ENCODE data around the gene KCNJ15.

KCNJ15 gene

GRCh38 chr21:38297194-38297631 lies 40.4 kb downstream of the KCNJ15 start:
- no peak for DNase-seq (ENCODE audit: low read depth in 2 of 2, low spot score in 1 of 2)

DNA sequence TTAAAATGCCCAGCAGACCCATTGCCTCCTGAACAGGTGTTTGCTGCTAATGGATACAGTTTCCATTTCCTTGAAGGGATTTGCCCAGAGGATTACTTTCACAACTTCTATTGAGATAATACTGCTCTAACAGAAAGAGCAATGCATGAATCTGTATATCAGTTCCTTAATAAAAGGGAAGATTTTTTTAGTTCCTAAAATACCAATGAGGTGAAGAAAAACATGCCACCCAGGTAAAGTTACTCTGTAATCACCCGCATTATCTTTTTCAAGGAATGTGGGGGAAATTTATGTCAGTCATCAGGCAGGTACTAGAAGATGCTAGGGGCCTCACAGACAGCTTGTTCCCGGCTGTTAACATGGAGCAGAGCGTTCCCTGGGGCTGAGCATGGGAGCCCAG lies 41.1 kb downstream of the KCNJ15 start:
- no peak for DNase-seq (ENCODE audit: low read depth in 2 of 2, low spot score in 1 of 2)

- DNase-seq (ENCODE audit: low read depth in 2 of 2, low spot score in 1 of 2): no peak
These were observed 42.0 kb downstream of the KCNJ15 start for GRCh38 chr21:38298832-38299231.

DNA sequence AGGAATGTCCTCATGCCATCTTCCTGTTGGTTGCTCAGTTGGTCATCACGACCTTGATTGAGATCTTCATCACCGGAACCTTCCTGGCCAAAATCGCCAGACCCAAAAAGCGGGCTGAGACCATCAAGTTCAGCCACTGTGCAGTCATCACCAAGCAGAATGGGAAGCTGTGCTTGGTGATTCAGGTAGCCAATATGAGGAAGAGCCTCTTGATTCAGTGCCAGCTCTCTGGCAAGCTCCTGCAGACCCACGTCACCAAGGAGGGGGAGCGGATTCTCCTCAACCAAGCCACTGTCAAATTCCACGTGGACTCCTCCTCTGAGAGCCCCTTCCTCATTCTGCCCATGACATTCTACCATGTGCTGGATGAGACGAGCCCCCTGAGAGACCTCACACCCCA lies 42.9 kb downstream of the KCNJ15 start:
- no peak for DNase-seq (ENCODE audit: low read depth in 2 of 2, low spot score in 1 of 2)

DNA sequence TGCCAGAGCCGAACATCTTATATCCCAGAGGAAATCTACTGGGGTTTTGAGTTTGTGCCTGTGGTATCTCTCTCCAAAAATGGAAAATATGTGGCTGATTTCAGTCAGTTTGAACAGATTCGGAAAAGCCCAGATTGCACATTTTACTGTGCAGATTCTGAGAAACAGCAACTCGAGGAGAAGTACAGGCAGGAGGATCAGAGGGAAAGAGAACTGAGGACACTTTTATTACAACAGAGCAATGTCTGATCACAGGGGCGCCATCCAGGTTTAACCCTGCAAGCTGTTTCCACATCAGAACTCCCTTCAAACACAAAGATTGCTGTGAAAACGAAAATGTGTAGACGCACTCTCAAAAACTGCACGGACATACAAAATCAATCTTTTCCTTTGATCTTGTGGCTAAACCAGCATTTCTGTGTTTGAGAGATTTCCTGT lies 43.4 kb downstream of the KCNJ15 start:
- no peak for DNase-seq (ENCODE audit: low read depth in 2 of 2, low spot score in 1 of 2)

GRCh38 chr21:38301321-38302214 lies 44.8 kb downstream of the KCNJ15 start:
- DNase-seq (ENCODE audit: low read depth in 2 of 2, low spot score in 1 of 2): no peak

DNA sequence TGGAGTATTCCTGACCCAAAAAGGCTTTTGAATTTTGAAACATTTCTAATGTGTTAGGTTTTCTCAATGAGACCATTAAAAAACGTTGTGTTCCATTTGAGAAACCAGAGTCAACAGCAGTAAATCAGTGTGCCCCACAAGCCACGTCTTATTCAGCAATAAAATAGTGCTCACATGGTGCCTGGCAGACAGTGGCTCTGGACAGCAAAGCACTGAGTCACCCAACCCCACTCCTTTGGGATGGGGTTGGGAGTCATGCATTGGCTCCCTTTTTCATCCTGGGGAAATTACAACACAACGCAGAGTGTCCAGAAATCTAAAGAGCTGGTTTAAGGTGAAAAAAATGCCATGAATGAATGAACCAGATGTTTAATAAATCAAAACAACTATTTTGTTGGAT lies 46.5 kb downstream of the KCNJ15 start:
- DNase-seq (ENCODE audit: low read depth in 2 of 2, low spot score in 1 of 2): no peak

- no peak for DNase-seq (ENCODE audit: low read depth in 2 of 2, low spot score in 1 of 2)
These were observed 49.8 kb downstream of the KCNJ15 start for GRCh38 chr21:38306433-38307141.

DNA sequence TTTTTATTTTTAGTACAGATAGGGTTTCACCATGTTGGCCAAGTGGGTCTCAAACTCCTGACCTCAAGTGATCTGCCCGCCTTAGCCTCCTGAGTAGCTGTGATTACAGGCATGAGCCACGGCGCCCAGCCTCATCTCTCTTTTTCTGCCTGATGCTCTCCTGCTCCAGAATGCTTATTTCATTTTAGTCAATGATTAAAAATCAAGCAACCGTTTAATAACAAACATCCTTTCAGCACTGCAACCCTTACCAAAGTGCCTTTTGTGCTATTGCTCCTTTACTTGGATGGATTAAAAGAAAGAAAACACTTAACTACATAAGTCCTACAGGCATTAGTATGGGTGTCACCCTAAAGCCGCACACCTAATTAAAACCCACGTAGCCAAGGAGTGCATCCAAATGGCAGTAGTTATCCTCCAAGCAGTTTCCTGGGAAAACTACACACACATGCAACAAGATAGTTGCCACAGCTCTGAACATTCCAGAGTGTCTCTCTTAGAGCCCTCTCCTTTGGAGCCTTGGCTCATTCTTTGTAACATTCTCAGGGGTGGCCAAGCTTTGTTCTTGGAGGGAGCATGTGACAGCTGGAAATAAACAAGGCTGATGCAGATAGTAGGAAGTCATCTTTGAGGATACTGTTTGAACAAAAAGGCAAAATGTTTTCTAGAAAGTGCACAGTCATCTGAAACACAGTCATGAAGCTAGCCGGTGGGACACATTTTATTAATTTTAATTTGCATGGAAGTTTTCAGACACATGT lies 51.2 kb downstream of the KCNJ15 start:
- DNase-seq (ENCODE audit: low read depth in 2 of 2, low spot score in 1 of 2): no peak

DNA sequence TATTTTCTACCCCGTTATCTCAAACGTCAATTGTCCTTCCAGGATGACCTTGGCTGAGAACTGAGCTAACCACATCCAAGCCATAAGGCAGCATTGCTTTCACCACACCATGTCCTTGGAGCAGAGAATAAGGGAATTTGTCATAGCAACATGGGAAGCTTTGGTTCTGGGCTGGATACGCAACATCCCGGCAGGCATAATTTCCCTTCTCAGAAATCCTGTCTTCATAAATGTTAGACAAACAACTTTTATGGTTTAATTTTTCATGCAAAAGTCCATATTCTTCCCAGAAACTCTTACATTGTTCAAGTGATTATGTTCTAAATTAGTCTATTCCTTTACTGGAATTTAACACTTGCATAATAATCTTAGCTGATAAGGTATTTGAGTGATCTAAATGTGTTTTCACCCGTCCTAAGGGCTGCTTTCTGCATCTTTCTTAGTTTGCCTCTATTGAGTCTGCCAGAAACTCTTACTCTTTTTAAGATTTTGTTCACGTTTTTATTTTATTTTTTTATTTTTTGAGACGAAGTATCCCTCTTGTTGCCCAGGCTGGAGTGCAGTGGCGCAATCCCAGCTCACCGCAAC lies 51.8 kb downstream of the KCNJ15 start:
- no peak for DNase-seq (ENCODE audit: low read depth in 2 of 2, low spot score in 1 of 2)

DNA sequence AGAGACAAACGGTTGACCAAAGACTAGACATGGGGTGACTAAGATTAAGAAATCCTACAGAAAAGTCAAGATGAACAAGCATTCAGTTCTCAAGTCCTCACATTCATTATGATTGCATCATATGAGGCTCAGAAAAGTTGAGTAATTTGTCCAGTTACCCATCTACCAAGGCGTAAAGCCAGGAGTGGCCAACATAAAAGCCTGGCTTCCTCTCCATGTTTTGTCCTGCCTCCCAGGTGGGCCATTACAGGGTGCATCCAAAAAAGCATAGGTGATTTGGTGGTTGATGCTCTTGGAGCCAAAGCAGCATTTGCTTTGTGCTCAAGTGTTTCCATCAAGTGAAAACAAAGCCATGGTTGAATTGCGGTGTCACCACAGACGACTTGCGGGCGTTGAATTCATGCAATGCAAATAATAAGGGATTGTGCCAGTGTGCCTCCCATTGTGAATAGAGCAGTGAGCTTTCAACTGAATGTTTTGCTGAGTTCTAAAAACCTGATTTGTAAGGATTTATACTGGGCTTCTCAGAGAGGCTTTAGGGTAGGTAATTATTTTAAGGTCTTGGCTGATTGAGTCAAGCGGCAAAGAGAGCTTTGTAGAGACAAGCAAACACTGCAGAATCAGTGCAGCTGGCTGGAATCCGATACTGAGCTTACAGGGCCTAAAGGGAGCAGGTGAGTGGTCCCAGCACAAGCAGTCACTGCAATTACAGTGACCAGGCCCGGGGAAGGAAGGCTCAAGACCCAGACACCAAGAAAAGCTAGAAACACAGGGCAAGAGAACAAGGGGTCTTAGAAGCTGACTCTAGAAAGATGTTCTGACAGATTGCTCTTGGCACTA lies 54.1 kb downstream of the KCNJ15 start:
- DNase-seq (ENCODE audit: low read depth in 2 of 2, low spot score in 1 of 2): no peak

DNA sequence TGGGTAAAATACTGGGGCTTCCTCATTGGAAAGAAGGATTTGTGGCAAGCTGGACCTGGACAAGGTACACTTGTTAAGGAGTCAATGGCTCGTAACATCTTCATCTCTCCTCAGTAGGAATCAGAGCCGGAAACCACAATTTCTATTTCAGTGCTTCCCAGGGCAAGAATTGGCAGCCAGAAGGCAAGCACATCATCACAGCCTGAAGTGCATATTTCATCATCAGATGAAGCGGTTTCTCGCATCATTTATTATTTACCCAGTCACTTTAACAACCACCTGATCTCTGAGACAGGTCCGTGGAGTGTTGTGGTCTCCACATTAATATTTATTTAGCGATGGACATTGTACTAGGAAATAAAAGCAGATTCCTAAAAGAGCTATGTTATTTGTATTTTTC lies 55.0 kb downstream of the KCNJ15 start:
- DNase-seq (ENCODE audit: low read depth in 2 of 2, low spot score in 1 of 2): no peak

DNA sequence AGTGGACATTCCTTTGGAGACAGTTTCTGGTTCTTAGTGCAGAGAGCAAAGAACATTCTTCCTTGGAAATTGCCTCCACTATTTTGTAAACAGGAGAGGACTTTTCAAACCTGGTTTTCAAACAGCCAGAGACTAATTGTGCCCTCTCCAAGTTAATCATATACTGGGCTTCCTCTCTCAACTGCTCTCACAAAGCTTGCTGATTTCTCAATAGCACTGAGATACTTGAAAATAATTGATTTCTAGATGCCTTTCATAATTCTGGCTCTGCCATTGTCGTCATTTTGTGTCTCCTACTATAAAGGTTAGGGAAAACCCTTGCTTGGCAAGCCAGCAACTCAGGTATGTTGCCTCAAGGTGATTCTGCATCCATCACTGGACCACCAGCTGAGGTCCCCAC lies 56.0 kb downstream of the KCNJ15 start:
- no peak for DNase-seq (ENCODE audit: low read depth in 2 of 2, low spot score in 1 of 2)

DNA sequence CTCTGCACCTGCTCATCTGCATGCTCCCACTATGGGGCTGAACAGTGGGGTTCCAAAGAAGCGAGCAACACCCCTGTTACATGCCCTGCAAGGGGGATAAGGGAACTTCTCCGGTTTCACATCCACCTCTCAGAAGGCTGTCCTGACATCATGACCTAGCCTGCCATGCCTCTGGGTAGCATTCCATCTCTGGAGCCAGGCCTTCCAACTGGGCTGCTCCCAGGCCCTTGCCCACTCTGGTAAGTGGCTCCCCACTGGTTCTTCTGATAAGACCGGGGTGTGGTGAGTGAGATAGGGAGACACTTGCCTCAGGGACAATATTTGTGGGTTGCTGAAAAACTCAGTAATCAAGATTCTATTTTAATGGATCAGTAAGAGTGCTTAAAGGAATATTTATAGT lies 57.8 kb downstream of the KCNJ15 start:
- DNase-seq (ENCODE audit: low read depth in 2 of 2, low spot score in 1 of 2): no peak

DNA sequence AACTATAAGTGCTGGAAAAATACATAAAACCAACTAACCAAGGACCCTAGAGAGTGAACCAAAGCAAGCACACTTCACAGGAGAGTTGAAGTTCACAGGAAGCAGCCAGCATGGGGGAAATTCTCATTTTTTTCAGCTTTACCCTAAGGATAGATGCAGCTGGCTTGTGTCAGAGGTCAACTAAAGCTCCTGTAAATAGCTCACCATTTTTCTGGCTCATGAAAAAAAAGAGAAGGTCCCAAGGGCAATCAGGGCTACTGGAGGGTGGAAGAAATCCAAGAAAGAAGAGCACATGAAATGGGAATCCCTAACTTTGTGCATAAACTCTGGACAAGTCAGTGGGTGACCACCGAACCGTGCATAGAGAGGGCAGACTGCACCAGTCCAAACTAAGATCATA lies 58.3 kb downstream of the KCNJ15 start:
- no peak for DNase-seq (ENCODE audit: low read depth in 2 of 2, low spot score in 1 of 2)

- DNase-seq (ENCODE audit: low read depth in 2 of 2, low spot score in 1 of 2): no peak
These were observed 63.0 kb downstream of the KCNJ15 start for GRCh38 chr21:38319781-38320180.

- no peak for DNase-seq (ENCODE audit: low read depth in 2 of 2, low spot score in 1 of 2)
These were observed 64.8 kb downstream of the KCNJ15 start for GRCh38 chr21:38321568-38321967.

- no peak for DNase-seq (ENCODE audit: low read depth in 2 of 2, low spot score in 1 of 2)
These were observed 65.6 kb downstream of the KCNJ15 start for GRCh38 chr21:38322311-38322950.

GRCh38 chr21:38323721-38324531 lies 67.1 kb downstream of the KCNJ15 start:
- no peak for DNase-seq (ENCODE audit: low read depth in 2 of 2, low spot score in 1 of 2)
